Mesendoderm (in vitro differentiated cells): ENCODE measurements around the gene KRTAP10-2.

Experiments used
- DNase-seq: peaks from one replicate; pipeline ENCODE4 v3.0.0; 2013
- H2AK5ac ChIP-seq: 2 replicates; pipeline ENCODE4 v1.6.1; 2013; ENCODE audit warnings: low read length, inconsistent platforms
- H2BK120ac ChIP-seq: 2 replicates; pipeline ENCODE4 v1.6.1; 2013; ENCODE audit warnings: low read depth, mild to moderate bottlenecking, low read length, moderate library complexity, mixed read lengths
- H2BK15ac ChIP-seq: replicated peaks from 2 replicates; pipeline ENCODE4 v1.6.1; 2013; ENCODE audit warnings: low read depth, mild to moderate bottlenecking, moderate library complexity
- H2BK5ac ChIP-seq: 2 replicates; pipeline ENCODE4 v1.6.1; 2013; ENCODE audit warnings: low read length, inconsistent platforms
- H3K18ac ChIP-seq: 2 replicates; pipeline ENCODE4 v1.6.1; 2013; ENCODE audit warnings: mild to moderate bottlenecking, low read length, mixed read lengths
- H3K23ac ChIP-seq: one replicate; pipeline ENCODE4 v1.6.1; 2013; ENCODE audit warnings: low read length
- H3K27ac ChIP-seq: 2 replicates; pipeline ENCODE4 v1.5.1; 2013; ENCODE audit warnings: low read depth, mild to moderate bottlenecking, inconsistent platforms, low read length, moderate library complexity
- H3K27me3 ChIP-seq: 2 replicates; pipeline ENCODE4 v1.6.1; 2013; ENCODE audit warnings: low read length, control low read depth, mild to moderate bottlenecking, inconsistent platforms; ENCODE audit not compliant: insufficient read depth, poor library complexity
- H3K36me3 ChIP-seq: 2 replicates; pipeline ENCODE4 v1.6.1; 2013; ENCODE audit warnings: low read length, inconsistent platforms; ENCODE audit not compliant: control insufficient read depth, insufficient read depth
- H3K4ac ChIP-seq: one replicate; pipeline ENCODE4 v1.6.1; 2013; ENCODE audit warnings: low read depth, mild to moderate bottlenecking, low read length, moderate library complexity
- H3K4me1 ChIP-seq: 2 replicates; pipeline ENCODE4 v1.6.1; 2013; ENCODE audit warnings: low read depth, low read length, inconsistent platforms; ENCODE audit not compliant: control insufficient read depth
- H3K4me2 ChIP-seq: 2 replicates; pipeline ENCODE4 v1.6.1; 2013; ENCODE audit warnings: low read length
- H3K4me3 ChIP-seq: 2 replicates; pipeline ENCODE4 v1.5.1; 2013; ENCODE audit warnings: mild to moderate bottlenecking, low read length
- H3K56ac ChIP-seq: one replicate; pipeline ENCODE4 v1.6.1; 2013; ENCODE audit warnings: low read length
- H3K79me1 ChIP-seq: 2 replicates; pipeline ENCODE4 v1.6.1; 2013; ENCODE audit warnings: low read length, inconsistent platforms
- H3K79me2 ChIP-seq: 2 replicates; pipeline ENCODE4 v1.6.1; 2013; ENCODE audit warnings: mild to moderate bottlenecking, low read length; ENCODE audit not compliant: control insufficient read depth, insufficient read depth
- H3K9ac ChIP-seq: 2 replicates; pipeline ENCODE4 v1.6.1; 2013; ENCODE audit warnings: low read length, inconsistent platforms
- H4K5ac ChIP-seq: one replicate; pipeline ENCODE4 v1.6.1; 2013; ENCODE audit warnings: low read length
- H4K8ac ChIP-seq: one replicate; pipeline ENCODE4 v1.6.1; 2013; ENCODE audit warnings: low read depth, mild to moderate bottlenecking, control low read depth, low read length, moderate library complexity
- WGBS: extraction: QIAGEN DNeasy Blood & Tissue Kit; methylation state at CpG from one replicate; pipeline ENCODE4 v1.1.7; 2013; ENCODE audit warnings: low lambda C conversion rate, missing lambda C conversion rate; ENCODE audit not compliant: insufficient coverage; ENCODE audit errors: extremely low coverage; 5-methylcytosine and 5-hydroxymethylcytosine counted together

The KRTAP10-2 gene

DNA sequence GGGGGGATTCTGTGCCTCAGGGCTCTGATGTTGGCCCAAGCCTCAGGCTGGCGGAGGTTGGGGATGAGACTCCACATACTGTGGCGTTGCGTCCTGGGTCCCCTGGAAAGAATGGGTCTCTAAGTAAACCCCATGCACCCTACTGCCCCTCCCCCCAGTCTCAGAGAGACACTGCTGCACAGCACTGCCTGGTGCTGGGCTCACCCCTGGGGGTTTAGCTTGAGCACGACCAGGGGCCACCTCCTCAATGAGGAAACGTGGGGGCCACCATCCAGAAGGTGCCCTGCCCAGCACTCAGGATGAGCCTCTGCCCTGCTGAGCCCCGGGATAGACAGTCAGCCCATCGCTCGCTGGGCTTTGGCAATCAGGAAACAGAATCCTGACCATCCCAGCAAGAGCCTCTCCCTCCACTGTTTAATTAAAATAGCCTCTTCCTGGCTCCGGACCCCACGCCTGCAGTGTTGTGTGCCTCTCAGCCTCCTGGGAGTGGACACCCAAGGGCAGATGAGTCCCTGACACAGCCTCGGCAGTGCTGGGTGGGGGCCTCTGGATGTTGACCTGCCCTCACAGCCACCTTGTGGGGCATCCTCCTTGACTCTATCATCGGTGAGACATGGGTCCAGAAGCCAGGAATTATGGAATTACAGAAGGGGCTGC, 18.7 kb upstream of the KRTAP10-2 start:
- H3K4me3 ChIP-seq: no peak overlapping the region
- H3K27me3 ChIP-seq: no peaks in the 10 kb centered on the region

DNA sequence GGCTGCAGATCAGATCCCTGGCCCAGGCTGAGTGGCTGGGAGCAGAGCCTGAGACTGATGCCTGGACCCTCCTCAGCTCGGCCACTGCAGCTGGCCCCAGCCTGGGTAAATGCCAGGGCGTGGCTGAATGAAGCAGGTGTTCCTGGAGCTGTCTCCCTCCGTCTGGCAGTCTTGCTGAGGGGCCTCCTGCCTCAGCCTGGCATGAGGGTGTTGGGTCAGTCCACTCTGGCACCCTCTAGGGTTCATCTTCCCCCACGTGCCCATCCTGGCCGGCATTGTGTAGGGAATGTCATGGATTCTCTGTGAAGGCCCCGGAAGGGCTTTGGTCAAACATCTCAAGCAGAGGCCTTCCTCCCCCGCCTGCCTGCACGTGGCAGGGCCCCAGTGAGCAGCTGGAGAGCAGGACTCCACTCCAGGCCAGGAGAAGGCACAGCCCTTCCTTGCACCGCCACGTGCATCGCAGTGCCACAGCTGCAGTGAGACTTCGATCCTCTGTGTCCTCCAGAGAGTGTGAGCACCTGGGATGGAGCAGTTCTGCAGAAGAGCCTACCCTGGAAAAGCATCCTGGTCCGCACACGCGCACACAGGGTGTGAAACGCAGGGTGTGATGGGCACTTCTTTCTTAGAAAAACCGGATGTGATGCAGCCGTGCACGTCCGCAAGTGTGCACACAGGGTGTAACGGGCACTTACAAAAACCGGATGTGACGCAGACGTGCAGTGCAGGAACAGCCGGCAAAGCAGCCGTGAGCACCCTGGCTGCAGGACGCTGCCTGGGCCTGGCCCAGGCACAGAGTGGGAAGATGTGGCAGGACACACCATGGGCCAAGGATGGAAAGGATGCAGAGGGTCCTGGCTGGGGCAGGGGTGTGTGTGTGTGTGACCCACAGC, 17.6 kb upstream of the KRTAP10-2 start:
- no peaks in the 10 kb centered on the region for H3K36me3 ChIP-seq
- no peaks in the 10 kb centered on the region for H3K79me1 ChIP-seq
- no peak overlapping the region for H2BK15ac ChIP-seq
- H3K4me1 ChIP-seq: no peaks in the 10 kb centered on the region
- H4K5ac ChIP-seq: no peak overlapping the region
- no peaks in the 10 kb centered on the region for H3K79me2 ChIP-seq
- no peak overlapping the region for H3K23ac ChIP-seq
- H3K27ac ChIP-seq: no peak overlapping the region
- H3K4me3 ChIP-seq: no peak overlapping the region
- no peak overlapping the region for H3K18ac ChIP-seq
- no peak overlapping the region for H3K9ac ChIP-seq
- no peak for DNase-seq
- no CpG with 5 or more reads among the region's 27 CpGs for WGBS
- H4K8ac ChIP-seq: no peak overlapping the region
- no peak overlapping the region for H2BK5ac ChIP-seq
- no peak overlapping the region for H2BK120ac ChIP-seq
- H3K27me3 ChIP-seq: no peaks in the 10 kb centered on the region
- H3K4me2 ChIP-seq: no peak overlapping the region
- no peak overlapping the region for H2AK5ac ChIP-seq
- no peak overlapping the region for H3K56ac ChIP-seq
- no peak overlapping the region for H3K4ac ChIP-seq

More for the DNA sequence above, 18.7 kb upstream of the KRTAP10-2 start:
- H3K18ac ChIP-seq: no peak overlapping the region
- no peak overlapping the region for H3K4me2 ChIP-seq
- DNase-seq: no peak
- H2BK15ac ChIP-seq: no peak overlapping the region
- H4K8ac ChIP-seq: no peak overlapping the region
- no peaks in the 10 kb centered on the region for H3K79me2 ChIP-seq
- H3K23ac ChIP-seq: no peak overlapping the region
- H3K56ac ChIP-seq: no peak overlapping the region
- no peak overlapping the region for H2AK5ac ChIP-seq
- H2BK120ac ChIP-seq: no peak overlapping the region
- no peak overlapping the region for H3K27ac ChIP-seq
- H3K36me3 ChIP-seq: no peaks in the 10 kb centered on the region
- H3K9ac ChIP-seq: no peak overlapping the region
- H3K4me1 ChIP-seq: no peaks in the 10 kb centered on the region
- H4K5ac ChIP-seq: no peak overlapping the region
- no peak overlapping the region for H3K4ac ChIP-seq
- no peaks in the 10 kb centered on the region for H3K79me1 ChIP-seq
- H2BK5ac ChIP-seq: no peak overlapping the region
- WGBS: no CpG with 5 or more reads among the region's 12 CpGs

DNA sequence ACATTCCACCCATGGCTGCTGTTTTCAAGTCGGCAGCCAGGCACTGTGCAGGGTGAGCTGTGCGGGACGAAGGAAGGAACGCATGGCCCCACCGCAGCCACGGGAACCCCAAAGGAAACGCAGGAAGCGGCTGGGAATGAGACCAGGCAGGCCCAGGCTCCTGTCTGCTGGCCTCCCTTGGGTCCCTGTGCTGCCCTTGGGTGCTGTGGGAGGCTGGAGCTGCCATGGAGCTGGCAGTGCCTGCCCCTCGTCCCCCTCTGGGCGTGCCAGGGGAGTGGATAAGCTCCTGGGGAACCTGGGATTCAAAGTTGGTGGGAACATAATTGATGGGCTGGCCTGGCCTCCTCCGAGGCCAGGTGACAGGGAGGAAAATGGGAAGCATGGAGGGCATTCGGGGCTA, 17.0 kb upstream of the KRTAP10-2 start:
- Histone ChIP-seq H3K4me1 (no peaks in the 10 kb centered on the region), H3K27me3 (no peaks in the 10 kb centered on the region), H3K56ac (no peak overlapping the region), H3K4ac (no peak overlapping the region), H2BK5ac (no peak overlapping the region), H3K27ac (no peak overlapping the region), H3K4me2 (no peak overlapping the region), H2BK15ac (no peak overlapping the region), H4K8ac (no peak overlapping the region), H3K18ac (no peak overlapping the region), H2AK5ac (no peak overlapping the region), H3K23ac (no peak overlapping the region), H3K4me3 (no peak overlapping the region), H2BK120ac (no peak overlapping the region), H3K79me2 (no peaks in the 10 kb centered on the region), H4K5ac (no peak overlapping the region), H3K9ac (no peak overlapping the region), H3K79me1 (no peaks in the 10 kb centered on the region), H3K36me3 (no peaks in the 10 kb centered on the region)
- WGBS: no CpG with 5 or more reads among the region's 12 CpGs
- no peak for DNase-seq

DNA sequence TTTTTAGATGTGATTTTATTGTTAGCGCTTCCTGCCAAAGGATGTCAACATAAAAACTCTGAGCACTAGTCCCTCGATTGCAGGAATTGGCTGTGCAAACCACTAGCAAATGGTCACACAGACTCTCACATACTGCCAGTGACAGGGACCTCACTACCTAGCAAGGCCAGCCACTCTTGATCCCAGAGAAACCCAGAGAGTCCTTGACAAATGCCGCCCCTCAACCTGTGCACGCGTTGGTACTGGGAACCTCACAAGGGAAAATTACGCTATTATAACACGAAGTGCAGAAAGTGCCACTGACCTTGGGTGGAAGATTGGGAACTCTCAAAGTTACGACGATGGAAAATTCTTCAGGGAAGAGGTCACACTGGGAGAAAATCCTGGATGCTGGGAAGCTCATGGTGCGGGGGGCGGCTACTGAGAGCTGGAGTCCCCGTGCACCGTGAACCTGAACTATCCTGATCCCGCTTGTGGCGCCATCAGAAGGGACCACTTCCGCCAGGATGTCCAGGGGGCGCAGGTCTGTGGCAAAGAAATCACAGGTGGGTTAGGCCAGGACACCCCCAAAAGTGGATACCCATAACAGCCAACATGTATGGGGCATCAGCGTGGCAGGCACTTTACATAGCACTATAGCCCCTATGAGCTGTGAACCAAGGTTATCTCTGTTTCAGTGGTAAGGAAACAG, 16.3 kb upstream of the KRTAP10-2 start:
- Histone ChIP-seq H3K4me1 (no peaks in the 10 kb centered on the region), H3K4ac (no peak overlapping the region), H3K4me3 (no peak overlapping the region), H2AK5ac (no peak overlapping the region), H3K4me2 (no peak overlapping the region), H3K36me3 (no peaks in the 10 kb centered on the region), H3K27me3 (no peaks in the 10 kb centered on the region), H3K27ac (no peak overlapping the region), H4K5ac (no peak overlapping the region), H3K9ac (no peak overlapping the region), H2BK5ac (no peak overlapping the region), H4K8ac (no peak overlapping the region), H3K79me1 (no peaks in the 10 kb centered on the region), H3K56ac (no peak overlapping the region), H3K18ac (no peak overlapping the region), H2BK15ac (no peak overlapping the region), H3K79me2 (no peaks in the 10 kb centered on the region), H2BK120ac (no peak overlapping the region), H3K23ac (no peak overlapping the region)
- WGBS: no CpG with 5 or more reads among the region's 18 CpGs
- no peak for DNase-seq

DNA sequence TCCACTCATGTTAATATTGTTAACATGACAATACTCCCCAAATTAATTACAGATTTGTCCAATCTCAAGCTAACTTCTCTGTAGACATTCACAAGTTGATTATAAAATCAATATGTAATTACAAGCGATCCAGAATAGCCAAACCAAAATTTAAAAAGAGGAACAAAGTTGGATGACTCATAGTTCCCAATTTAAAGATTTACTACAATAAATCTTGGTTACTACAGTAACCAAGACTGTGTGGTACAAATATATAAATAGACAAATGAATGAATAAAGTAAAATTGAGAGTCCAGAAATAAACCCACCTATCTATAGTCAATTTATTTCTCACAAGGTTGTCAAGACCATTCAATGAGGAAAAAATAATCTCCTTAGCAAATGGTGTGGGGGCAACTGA, 15.1 kb upstream of the KRTAP10-2 start:
- Histone ChIP-seq H4K8ac (no peak overlapping the region), H3K79me2 (no peaks in the 10 kb centered on the region), H2BK5ac (no peak overlapping the region), H3K4me2 (no peak overlapping the region), H3K36me3 (no peaks in the 10 kb centered on the region), H3K79me1 (no peaks in the 10 kb centered on the region), H2BK15ac (no peak overlapping the region), H3K4ac (no peak overlapping the region), H4K5ac (no peak overlapping the region), H3K4me3 (no peak overlapping the region), H3K27ac (no peak overlapping the region), H3K9ac (no peak overlapping the region), H2AK5ac (no peak overlapping the region), H3K4me1 (no peaks in the 10 kb centered on the region), H3K18ac (no peak overlapping the region), H3K27me3 (no peaks in the 10 kb centered on the region), H2BK120ac (no peak overlapping the region), H3K56ac (no peak overlapping the region), H3K23ac (no peak overlapping the region)
- DNase-seq: no peak
- no CpG with 5 or more reads among the region's 1 CpG for WGBS
